ENCODE results near the gene STMP1.

Gene STMP1

GRCh38 chr7:135644154-135644553 lies 18.2 kb upstream of the STMP1 start:
- Histone ChIP-seq H3K36me3 (ENCODE audit: insufficient read depth, low read length) (peaks cover 98% of the 10 kb centered on the region), H3K9me3 (ENCODE audit: low read depth, low read length) (no peaks in the 10 kb centered on the region), H3K27ac (peak overlapping the region; percentile 66), H3K4me3 (no peak overlapping the region), H3K9ac (ENCODE audit: insufficient read length) (no peak overlapping the region)
- TF ChIP-seq POLR2AphosphoS5 (IDR thresholded peaks at IDR 0.05; ENCODE audit: borderline replicate concordance, low read depth, low read length) (no peak), EZH2 (IDR thresholded peaks at IDR 0.05) (no peak), FOXP2 (optimal IDR thresholded peaks at IDR 0.05; ENCODE audit: control extremely low read depth, extremely low read length, insufficient read depth) (no peak)
- no peak for DNase-seq (ENCODE audit: low read depth, low spot score)

DNA sequence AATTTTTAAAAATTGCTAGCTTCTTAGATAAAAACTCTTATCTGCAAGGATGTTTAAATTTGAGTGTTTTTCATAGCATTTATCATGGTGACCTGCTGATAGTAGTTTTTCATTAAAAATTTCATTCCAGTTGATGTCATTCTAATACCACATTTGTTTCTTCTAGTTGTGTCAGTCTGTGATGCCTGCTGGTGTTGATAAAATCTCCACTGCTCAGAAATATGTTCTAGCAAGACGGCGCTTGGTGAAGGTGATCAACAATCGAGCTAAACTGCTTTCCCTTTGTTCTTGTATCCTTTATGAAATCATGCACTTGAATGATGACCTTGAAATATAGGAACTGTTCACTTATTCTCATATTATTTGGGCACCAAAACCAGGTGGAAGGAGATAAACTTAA lies 17.6 kb upstream of the STMP1 start:
- no peak for DNase-seq (ENCODE audit: low read depth, low spot score)
- Histone ChIP-seq H3K9me3 (ENCODE audit: low read depth, low read length) (no peaks in the 10 kb centered on the region), H3K4me3 (no peak overlapping the region), H3K36me3 (ENCODE audit: insufficient read depth, low read length) (peaks cover 94% of the 10 kb centered on the region), H3K9ac (ENCODE audit: insufficient read length) (no peak overlapping the region), H3K27ac (peak overlapping the region; percentile 66)
- TF ChIP-seq POLR2AphosphoS5 (IDR thresholded peaks at IDR 0.05; ENCODE audit: borderline replicate concordance, low read depth, low read length) (no peak), FOXP2 (optimal IDR thresholded peaks at IDR 0.05; ENCODE audit: control extremely low read depth, extremely low read length, insufficient read depth) (no peak), EZH2 (IDR thresholded peaks at IDR 0.05) (no peak)

DNA sequence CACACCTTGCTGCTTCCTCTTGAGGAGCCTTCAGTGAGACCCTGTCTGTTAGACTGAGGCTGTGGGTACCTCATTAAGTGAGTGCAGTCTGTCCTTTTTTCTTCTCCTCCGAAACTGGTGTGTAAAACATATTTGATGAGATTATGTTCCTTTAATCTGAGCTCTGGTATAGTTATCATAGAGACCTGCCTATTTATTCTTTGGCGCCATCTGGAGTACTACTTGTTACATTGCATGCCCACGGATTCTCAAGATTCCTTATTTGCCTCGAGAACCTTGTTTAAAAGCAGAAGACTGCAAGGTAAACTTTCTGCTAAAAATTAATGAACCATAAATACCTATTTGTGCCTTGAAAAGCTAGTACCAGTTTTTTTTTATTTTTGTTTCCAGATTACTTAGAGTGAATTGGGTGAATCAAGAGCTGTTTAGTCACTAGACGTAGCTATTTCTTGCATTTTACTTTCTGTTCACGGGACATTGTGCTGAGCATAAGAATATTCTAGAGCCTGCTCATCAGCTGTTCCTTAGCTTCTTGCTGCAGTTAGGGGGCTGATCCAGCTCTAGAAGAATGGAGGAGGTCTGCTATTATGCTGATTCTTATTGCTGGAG lies 16.9 kb upstream of the STMP1 start:
- Histone ChIP-seq H3K9ac (ENCODE audit: insufficient read length) (no peak overlapping the region), H3K4me3 (no peak overlapping the region), H3K36me3 (ENCODE audit: insufficient read depth, low read length) (peaks cover 88% of the 10 kb centered on the region), H3K27ac (peak overlapping the region; percentile 66; the same call in 1 of the 2 replicates), H3K9me3 (ENCODE audit: low read depth, low read length) (no peaks in the 10 kb centered on the region)
- TF ChIP-seq POLR2AphosphoS5 (IDR thresholded peaks at IDR 0.05; ENCODE audit: borderline replicate concordance, low read depth, low read length) (no peak), EZH2 (IDR thresholded peaks at IDR 0.05) (no peak), FOXP2 (optimal IDR thresholded peaks at IDR 0.05; ENCODE audit: control extremely low read depth, extremely low read length, insufficient read depth) (no peak)
- DNase-seq (ENCODE audit: low read depth, low spot score): no peak

- H3K9ac ChIP-seq (ENCODE audit: insufficient read length): peak overlapping the region; percentile 26
- H3K4me3 ChIP-seq: no peak overlapping the region
- H3K36me3 ChIP-seq (ENCODE audit: insufficient read depth, low read length): peaks cover 64% of the 10 kb centered on the region
- no peak for TF ChIP-seq POLR2AphosphoS5 (IDR thresholded peaks at IDR 0.05; ENCODE audit: borderline replicate concordance, low read depth, low read length)
- TF ChIP-seq EZH2 (IDR thresholded peaks at IDR 0.05): no peak
- TF ChIP-seq FOXP2 (optimal IDR thresholded peaks at IDR 0.05; ENCODE audit: control extremely low read depth, extremely low read length, insufficient read depth): no peak
- no peaks in the 10 kb centered on the region for H3K9me3 ChIP-seq (ENCODE audit: low read depth, low read length)
- no peak for DNase-seq (ENCODE audit: low read depth, low spot score)
- H3K27ac ChIP-seq: peak overlapping the region; percentile 74
Observed at GRCh38 chr7:135647755-135648154, 14.6 kb upstream of the STMP1 start.

GRCh38 chr7:135648235-135648634 lies 14.1 kb upstream of the STMP1 start:
- no peaks in the 10 kb centered on the region for H3K9me3 ChIP-seq (ENCODE audit: low read depth, low read length)
- peak overlapping the region; percentile 74 for H3K27ac ChIP-seq
- TF ChIP-seq FOXP2 (optimal IDR thresholded peaks at IDR 0.05; ENCODE audit: control extremely low read depth, extremely low read length, insufficient read depth) (no peak), EZH2 (IDR thresholded peaks at IDR 0.05) (no peak), POLR2AphosphoS5 (IDR thresholded peaks at IDR 0.05; ENCODE audit: borderline replicate concordance, low read depth, low read length) (no peak)
- no peak overlapping the region for H3K4me3 ChIP-seq
- no peak for DNase-seq (ENCODE audit: low read depth, low spot score)
- H3K9ac ChIP-seq (ENCODE audit: insufficient read length): peak overlapping the region; percentile 26
- H3K36me3 ChIP-seq (ENCODE audit: insufficient read depth, low read length): peaks cover 59% of the 10 kb centered on the region

DNA sequence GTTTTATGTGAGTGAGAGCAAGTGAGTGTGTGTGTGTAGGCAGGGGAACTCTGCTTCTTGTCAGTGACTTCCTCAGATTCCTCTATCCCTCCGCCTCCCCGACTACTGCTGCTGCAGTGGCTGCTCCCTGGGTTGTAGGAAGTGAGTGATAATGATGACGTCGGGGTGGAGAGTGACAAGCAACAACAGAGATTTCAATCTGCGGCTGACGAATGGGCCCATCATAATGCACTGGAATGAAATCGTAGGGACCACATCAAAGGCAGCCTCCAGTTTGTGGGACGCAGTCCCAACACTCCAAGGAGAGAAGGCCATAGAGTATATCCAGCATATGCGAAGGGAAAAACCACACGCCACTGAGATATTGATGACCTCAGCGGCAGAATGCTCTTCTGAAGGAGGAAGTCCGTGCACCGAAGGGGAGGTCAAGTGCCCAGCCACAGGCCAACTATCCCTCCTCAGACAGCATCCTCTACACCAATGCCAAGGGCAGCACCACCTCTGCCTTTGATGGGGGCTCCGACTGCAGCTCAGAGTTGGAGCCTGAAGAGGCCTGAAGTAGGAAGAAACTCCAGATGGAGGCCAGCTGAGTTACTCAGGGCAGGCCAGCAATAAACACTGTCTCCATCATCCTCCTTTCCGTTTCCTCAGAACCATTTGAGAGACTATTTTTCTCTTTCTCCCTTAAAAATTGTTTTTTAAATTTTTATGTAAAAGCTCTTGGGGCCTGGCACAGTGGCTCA lies 11.3 kb upstream of the STMP1 start:
- no peak overlapping the region for H3K27ac ChIP-seq
- no peaks in the 10 kb centered on the region for H3K9me3 ChIP-seq (ENCODE audit: low read depth, low read length)
- H3K36me3 ChIP-seq (ENCODE audit: insufficient read depth, low read length): peaks cover 32% of the 10 kb centered on the region
- no peak overlapping the region for H3K4me3 ChIP-seq
- no peak overlapping the region for H3K9ac ChIP-seq (ENCODE audit: insufficient read length)
- DNase-seq (ENCODE audit: low read depth, low spot score): no peak
- no peak for TF ChIP-seq FOXP2 (optimal IDR thresholded peaks at IDR 0.05; ENCODE audit: control extremely low read depth, extremely low read length, insufficient read depth)
- TF ChIP-seq POLR2AphosphoS5 (IDR thresholded peaks at IDR 0.05; ENCODE audit: borderline replicate concordance, low read depth, low read length): no peak
- no peak for TF ChIP-seq EZH2 (IDR thresholded peaks at IDR 0.05)

DNA sequence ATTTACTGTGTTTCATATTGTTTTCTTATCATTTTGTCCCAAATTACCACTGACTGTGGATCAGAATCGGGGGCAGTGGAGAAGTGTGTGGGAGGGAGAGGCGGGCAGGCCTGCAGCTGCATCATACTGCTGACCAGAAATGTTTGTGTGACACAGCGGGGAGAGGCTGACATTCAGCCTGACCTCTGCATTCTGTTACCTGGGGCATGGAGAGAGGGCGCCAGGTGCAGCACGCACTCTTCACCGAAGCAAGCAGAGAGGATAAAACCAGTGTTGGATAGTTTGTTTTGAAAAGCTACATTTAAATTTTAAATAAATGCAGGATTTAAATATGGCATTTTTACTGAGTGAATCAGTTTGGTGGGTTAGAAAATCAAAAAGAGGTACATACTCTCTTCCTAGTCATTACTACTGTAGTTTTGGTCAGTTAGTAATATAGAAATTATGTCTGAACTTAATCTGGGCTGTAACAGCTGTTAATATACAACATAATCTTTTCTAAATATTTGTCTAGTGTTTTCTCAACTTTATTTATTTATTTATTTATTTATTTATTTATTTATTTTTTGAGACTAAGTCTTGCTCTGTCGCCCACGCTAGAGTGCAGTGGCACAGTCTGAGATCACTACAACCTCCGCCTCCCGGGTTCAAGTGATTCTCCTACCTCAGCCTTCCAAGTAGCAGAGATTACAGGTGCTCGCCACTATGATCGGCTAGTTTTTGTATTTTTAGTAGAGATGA lies 8.8 kb upstream of the STMP1 start:
- TF ChIP-seq EZH2 (IDR thresholded peaks at IDR 0.05) (no peak), FOXP2 (optimal IDR thresholded peaks at IDR 0.05; ENCODE audit: control extremely low read depth, extremely low read length, insufficient read depth) (no peak), POLR2AphosphoS5 (IDR thresholded peaks at IDR 0.05; ENCODE audit: borderline replicate concordance, low read depth, low read length) (no peak)
- peak overlapping the region; percentile 25; the same call in 1 of the 2 replicates for H3K27ac ChIP-seq

DNA sequence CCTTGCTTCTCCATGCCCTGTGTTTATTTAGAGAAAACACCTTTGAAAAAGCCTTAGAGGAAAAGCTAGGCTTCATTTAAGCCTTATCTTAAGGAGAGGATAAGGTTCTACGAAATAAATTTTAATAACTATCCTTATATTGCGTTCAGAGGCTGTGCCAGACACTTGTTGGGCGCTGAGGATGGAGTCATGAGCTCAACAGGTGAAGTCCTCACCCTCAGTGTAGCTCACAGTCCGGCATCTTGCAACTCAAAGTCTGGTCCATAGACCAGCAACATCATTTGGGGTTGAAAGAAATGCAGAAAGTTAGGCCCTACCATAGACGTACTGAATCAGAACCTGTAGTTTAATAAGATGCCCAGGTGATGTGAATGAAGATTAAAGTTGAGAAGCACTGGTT lies 3.8 kb upstream of the STMP1 start:
- Histone ChIP-seq H3K9ac (ENCODE audit: insufficient read length) (no peak overlapping the region), H3K4me3 (no peak overlapping the region), H3K27ac (no peak overlapping the region), H3K9me3 (ENCODE audit: low read depth, low read length) (no peaks in the 10 kb centered on the region), H3K36me3 (ENCODE audit: insufficient read depth, low read length) (no peaks in the 10 kb centered on the region)
- DNase-seq (ENCODE audit: low read depth, low spot score): no peak
- no peak for TF ChIP-seq FOXP2 (optimal IDR thresholded peaks at IDR 0.05; ENCODE audit: control extremely low read depth, extremely low read length, insufficient read depth)
- TF ChIP-seq EZH2 (IDR thresholded peaks at IDR 0.05): no peak
- no peak for TF ChIP-seq POLR2AphosphoS5 (IDR thresholded peaks at IDR 0.05; ENCODE audit: borderline replicate concordance, low read depth, low read length)

More for the DNA sequence above, 8.8 kb upstream of the STMP1 start:
- H3K9ac ChIP-seq (ENCODE audit: insufficient read length): no peak overlapping the region
- DNase-seq (ENCODE audit: low read depth, low spot score): no peak
- H3K9me3 ChIP-seq (ENCODE audit: low read depth, low read length): no peaks in the 10 kb centered on the region
- H3K36me3 ChIP-seq (ENCODE audit: insufficient read depth, low read length): peaks cover 7% of the 10 kb centered on the region
- no peak overlapping the region for H3K4me3 ChIP-seq
